KG1 (cell line): Measurements from ENCODE around the gene LIMS2.
A peak's percentile ranks its signal among the peaks of the same experiment; 100 is the strongest.

ENCODE experiments used
- DNase-seq: peaks from one replicate; lab custom pipeline; 2025; lab: John Stamatoyannopoulos, UW

LIMS2 gene

DNA sequence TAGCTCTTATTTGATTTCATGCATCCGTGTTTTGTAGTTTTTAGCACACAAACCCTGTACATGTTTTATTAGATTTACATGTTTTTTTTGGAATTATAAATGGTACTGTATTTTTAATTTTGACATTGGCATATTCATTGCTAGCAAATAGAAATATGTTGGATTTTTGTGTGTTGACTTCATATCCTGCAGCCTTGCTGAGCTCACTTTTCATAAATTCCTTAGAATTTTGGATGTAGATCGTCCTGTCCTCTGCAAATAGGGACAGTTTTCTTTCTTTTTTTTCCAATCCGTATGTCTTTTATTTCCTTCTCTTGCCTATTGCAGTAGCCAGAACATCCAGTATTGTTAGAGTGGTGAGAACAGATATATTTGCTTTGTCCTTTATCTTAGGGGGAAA, 76.1 kb downstream of the LIMS2 start:
- no peak for DNase-seq

DNA sequence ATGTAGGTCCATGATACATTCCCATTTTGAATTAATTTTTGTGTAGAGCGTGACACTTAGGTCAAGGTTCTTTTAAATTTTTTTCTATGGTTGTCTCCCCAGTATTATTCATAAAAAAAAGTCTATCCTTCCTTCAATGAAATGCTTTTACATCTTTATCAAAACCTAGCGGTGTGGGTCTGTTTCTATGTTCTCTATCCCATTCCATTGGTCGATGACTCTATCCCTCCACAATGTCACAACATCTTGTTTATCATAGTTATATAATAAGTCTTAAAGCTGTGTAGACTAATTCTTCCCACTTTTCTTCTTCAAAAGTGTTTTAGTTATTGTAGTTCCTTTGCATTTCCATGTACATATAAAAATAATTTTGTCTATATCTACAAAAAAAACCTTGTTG, 76.6 kb downstream of the LIMS2 start:
- no peak for DNase-seq

DNA sequence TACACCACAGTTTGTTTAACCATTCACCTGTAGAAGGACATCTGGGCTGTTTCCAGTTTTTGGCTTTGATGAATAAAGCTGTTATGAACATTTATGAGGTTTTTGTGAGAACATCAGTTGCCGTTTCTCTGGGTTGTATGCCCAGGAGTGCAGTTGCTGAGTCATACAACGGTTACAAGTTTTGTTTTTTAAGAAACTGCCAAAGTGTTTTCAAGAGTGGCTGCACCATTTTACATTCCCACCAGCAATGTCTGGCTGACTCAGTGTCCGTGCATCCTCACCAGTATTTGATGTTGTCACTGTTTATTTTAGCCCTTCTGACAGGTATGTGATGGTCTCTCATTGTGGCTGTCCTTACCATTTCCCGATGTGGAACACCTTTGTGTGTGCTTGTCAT, 77.3 kb downstream of the LIMS2 start:
- DNase-seq: no peak

DNA sequence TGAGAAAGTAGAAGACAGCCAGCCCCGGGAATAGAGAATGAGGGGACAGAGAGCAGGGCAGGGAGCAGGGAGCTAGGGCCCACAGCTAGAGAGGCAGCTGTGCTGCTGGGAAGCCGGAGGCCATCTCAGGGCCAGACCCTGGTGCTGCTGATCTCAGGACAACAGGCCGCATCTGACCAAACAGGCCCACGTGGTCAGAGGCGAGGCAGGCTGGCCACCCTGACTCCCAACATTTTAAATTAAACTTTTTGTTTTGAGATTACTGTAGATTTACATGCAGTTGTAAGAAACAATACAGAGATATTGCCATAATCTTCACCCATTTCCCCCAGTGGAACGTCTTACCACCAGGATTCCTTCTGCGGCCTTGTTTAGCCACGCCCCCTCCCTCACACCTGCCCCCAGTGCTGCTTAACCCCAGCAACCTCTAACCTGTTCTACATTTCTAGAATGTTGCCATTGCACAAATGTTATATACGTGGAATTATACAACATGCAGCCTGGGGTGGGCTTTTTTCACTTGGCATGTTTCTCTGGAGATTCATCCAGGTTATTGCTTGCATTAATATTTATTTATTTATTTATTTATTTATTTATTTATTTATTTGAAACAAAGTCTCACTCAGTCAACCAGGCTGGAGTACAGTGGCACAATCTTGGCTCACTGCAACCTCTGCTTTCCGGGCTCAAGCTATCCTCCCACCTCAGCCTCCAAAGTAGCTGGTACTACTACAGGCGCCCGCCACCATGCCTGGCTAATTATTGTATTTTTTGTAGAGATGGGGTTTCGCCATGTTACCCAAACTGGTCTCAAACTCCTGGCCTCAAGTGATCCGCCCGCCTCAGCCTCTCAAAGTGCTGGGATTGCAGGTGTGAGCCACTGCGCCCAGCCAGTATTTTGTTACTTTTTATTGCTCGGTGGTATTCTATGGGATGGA, 78.0 kb downstream of the LIMS2 start:
- no peak for DNase-seq

DNA sequence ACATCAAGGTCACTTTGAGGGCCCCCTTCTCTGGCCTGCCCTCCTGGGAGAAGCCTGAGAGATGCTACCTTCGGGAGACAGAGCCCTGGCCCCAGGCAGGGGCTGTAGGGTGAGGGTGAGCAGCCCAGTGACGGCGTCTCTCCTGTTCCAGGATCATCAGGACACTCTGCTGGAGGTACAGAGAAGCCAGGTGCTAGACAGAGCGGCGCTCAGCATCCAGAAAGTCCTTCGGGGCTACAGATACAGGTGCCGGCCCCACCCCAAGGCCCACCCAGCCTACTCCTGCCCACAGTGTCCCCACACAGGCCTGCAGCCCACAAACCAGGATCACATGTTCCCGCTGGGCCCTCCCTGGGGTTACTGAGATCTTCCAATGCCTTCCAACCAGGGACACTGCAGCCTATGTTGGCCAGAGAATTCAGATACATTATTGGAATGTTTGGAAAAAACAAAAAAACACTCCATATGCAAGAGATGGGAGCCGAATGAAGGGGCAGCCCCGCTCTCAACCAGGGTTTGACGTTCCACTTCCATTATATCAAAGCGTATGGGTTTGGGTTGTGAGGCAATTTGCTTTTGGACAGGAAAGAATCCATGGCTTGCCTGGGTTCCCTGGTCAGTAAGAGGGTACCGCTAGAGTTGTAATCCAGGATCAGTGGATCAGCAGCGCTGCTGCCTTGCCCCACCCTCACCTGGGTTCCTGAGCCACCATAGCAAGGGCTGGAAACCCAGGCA, 78.9 kb downstream of the LIMS2 start:
- DNase-seq: no peak

DNA sequence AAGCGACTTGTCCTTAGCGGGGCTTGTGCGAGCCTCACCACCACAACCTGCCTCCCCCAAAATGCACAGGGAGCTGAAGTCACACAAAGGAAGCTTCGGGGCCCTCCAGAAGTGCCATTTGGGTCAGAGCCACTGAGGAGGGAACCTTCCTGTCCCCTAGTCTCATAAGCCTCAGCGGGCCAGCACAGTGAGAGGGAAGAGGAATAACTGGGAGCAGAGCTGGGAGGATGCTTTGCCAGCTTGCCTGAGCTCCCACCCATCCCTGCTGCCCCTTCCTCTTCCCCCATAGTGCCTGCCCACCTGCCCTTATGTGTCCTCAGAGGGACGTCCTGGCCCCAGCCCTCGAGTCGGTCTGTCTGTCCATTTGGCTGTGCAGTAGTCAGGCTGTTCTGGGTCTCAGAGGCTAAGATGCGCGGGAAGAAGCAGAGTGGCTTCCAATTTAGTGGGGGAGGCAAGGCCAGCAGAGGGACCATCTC, 81.2 kb downstream of the LIMS2 start:
- DNase-seq: no peak

DNA sequence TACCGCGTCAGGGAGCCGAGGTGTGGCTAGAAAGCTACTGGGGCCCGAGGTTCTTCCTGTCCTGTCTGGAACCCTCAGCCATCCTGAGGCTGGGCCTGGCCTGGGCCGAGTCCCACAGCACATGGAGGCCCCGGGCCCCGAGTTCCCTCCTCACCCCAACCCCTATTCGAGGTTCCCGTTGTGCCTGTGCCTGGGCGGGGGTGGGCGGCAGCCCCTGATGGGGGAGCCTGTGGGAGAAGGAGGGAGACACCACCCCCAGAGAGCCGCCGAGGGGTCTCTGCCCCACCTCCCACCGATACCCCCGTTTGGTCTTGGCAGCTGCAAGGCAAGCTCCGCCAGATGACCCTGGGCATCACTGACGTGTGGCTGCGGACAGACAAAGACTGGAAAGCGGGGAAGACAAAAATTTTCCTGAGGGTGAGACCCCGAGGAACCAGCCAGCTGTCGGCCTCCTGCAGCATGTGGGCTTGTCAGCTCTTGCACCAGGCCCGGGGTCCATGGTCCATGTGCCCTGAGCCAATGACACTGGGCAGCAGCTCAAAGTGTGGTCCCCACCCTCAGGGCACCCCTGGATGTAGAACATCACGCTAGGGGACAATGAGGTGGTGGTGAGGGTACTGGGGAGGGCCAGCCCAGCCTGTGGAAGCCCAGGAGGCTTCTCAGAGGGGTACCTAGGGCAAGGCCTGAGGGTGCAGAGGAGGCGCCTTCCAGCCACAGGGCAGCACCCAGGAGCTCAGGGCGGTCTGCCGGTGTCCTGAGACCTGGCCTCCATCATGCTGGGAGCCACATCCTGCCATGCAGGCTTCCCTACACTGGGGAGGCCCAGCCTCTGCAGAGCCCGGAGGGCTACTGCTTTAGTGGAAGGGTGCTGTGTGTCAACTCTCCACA, 81.9 kb downstream of the LIMS2 start:
- no peak for DNase-seq

DNA sequence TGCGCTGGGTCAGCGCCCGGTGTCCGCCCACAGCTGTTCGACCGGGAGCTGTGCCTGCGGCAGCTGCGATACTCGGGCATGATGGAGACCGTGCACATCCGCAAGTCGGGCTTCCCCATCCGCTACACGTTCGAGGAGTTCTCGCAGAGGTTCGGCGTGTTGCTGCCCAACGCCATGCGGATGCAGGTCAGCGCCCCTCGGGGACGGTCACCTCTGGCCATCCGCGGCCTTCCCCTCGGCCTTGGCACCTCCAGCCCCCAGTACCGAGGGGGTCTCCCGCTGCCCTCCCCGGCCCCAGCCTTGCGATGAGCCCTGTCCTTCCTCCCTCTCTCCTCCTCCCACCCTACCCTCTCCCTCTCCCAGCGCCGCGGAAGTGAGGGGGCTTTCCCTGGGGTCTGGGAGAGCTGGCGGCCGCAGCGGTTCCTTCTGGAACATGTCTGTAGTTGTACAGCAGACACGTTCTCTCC, 82.5 kb downstream of the LIMS2 start:
- DNase-seq: no peak

DNA sequence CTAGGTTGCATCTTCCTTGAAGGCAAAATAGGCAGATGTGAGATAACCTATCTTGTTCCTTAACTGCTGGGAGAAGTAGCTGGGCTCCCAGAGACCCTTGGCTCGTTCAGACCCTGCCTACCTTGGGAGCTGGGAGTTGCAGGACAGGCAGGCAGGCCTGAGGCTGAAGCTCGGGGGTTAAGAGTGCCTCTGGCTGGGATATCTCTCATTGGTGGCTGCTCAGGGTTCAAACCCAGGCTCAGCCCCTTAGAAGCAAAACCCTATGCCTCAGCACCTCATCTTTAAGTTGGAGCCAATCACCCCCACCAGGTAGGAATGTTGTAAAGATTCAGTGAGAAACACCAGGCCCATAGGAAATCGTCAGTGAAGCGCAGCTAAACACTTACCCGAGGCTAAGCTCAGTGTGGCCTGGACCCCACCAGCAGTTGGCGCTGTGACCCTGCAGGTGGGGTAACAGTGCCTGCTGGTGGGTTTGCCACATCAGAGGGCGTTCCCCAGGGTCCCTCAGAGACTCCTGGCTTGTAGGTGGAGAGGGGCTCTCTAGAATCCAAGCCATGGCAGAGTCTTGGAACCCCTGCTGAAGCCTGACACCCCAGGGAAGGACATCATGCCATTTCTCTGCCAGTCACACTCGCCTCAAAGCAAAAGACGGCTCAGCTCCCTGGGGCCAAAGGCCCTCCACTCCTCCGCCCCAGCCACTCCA, 84.0 kb downstream of the LIMS2 start:
- DNase-seq: peak; percentile 37

DNA sequence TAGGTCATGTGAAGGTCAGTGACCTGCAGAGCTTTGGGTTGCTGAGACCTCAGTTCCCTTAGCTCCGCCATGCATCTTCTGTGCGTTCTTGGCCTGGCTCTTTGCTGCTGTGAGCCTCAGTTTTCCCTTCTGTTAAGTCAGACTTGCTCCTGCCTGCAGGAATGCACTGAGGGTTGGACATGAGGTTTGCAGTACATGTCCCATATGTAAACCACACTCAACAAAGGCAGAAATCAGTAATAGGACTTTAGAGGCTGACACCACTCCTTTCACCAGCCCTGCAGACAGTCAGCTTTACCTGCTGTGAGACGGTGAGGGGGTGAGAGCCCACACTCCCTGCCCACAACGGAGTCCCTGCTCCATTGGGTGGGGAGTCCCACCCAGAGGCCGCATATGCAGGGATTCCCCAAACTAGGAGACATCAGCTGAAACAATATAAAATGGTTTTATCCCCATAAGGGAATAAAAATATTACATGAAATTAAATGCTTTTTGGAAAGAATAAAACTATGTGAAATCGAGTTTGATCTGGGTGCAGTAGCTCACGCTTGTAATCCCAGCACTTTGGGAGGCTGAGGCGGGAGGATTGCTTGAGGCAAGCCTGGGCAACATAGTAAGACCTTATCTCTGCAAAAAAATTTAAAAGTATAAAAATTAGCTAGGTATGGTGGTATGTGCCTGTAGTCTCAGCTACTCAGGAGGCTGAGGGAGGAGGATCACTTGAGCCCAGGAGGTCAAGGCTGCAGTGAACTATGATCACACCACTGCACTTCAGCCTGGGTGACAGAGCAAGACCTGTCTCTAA, 84.7 kb downstream of the LIMS2 start:
- DNase-seq: no peak

DNA sequence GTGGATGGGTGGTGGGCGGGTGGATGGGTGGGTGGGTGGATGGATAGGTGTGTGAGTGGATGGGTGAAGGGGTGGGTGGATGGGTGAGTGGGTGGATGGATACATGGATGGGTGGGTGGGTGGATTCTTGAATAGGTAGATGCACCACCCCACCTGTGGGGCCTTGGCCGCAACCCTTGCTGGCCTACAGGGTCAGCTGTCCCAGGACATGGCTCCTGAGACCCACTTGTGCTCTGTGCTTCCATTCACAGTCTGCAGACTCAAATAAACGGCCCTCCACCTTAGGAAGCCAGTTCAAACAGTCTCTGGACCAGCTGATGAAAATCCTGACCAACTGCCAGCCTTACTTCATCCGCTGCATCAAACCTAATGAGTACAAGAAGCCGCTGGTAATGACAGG, 85.5 kb downstream of the LIMS2 start:
- no peak for DNase-seq

DNA sequence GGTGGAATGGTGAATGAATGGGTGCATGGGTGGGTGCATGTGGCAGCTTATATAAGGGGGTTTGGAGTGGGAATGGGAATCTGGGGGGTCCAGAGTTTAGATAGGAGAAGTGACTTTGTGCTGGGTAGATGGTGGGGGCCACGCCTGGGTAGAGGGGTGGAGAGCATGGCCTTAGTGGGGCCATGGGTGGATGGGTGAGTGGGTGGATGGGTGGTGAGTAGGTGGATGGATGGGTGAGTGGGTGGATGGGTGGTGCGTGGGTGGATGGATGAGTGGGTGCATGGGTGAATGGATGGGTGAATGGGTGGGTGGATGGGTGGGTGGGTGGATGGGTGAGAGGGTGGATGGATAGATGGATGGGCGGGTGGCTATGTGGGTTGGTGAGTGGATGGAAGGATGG, 86.0 kb downstream of the LIMS2 start:
- DNase-seq: no peak
